ENCODE results near the gene ARSB.

Gene ARSB

GRCh38 chr5:78821536-78822021 lies 163.5 kb downstream of the ARSB start:
- no peak overlapping the region for H2AFZ ChIP-seq (ENCODE audit: low read length)
- H3K9me3 ChIP-seq (ENCODE audit: insufficient read depth, low read depth, low read length): no peaks in the 10 kb centered on the region
- H3K4me3 ChIP-seq (ENCODE audit: low read length, poor library complexity, severe bottlenecking): no peak overlapping the region
- no peaks in the 10 kb centered on the region for H3K4me1 ChIP-seq (ENCODE audit: insufficient read depth, low read length, poor library complexity, severe bottlenecking)
- no peaks in the 10 kb centered on the region for H3K9me2 ChIP-seq (replicated peaks; ENCODE audit: low read depth, low read length)
- H3K36me3 ChIP-seq (ENCODE audit: insufficient read depth, low read length): no peaks in the 10 kb centered on the region
- no peaks in the 10 kb centered on the region for H4K20me1 ChIP-seq (ENCODE audit: insufficient read depth, low read length, poor library complexity, severe bottlenecking)
- no peak for TF ChIP-seq CTCF (conservative IDR thresholded peaks at IDR 0.05; ENCODE audit: low read length)
- no peaks in the 10 kb centered on the region for H3K79me2 ChIP-seq (ENCODE audit: insufficient read depth, low read length)
- no peak overlapping the region for H3K4me2 ChIP-seq (ENCODE audit: low read depth, low read length, poor library complexity, severe bottlenecking)
- no peak overlapping the region for H3K9ac ChIP-seq (ENCODE audit: low read depth, low read length, poor library complexity, severe bottlenecking)
- H3K27me3 ChIP-seq (ENCODE audit: insufficient read depth, low read length, poor library complexity, severe bottlenecking): no peaks in the 10 kb centered on the region
- H3F3A ChIP-seq (ENCODE audit: low read depth): no peaks in the 10 kb centered on the region

- Histone ChIP-seq H3K9me3 (ENCODE audit: insufficient read depth, low read depth, low read length) (no peaks in the 10 kb centered on the region), H2AFZ (ENCODE audit: low read length) (no peak overlapping the region), H3K9me2 (replicated peaks; ENCODE audit: low read depth, low read length) (no peaks in the 10 kb centered on the region), H3K36me3 (ENCODE audit: insufficient read depth, low read length) (no peaks in the 10 kb centered on the region), H3K9ac (ENCODE audit: low read depth, low read length, poor library complexity, severe bottlenecking) (no peak overlapping the region), H4K20me1 (ENCODE audit: insufficient read depth, low read length, poor library complexity, severe bottlenecking) (no peaks in the 10 kb centered on the region), H3K4me3 (ENCODE audit: low read length, poor library complexity, severe bottlenecking) (no peak overlapping the region), H3K4me2 (ENCODE audit: low read depth, low read length, poor library complexity, severe bottlenecking) (no peak overlapping the region), H3K27me3 (ENCODE audit: insufficient read depth, low read length, poor library complexity, severe bottlenecking) (no peaks in the 10 kb centered on the region), H3F3A (ENCODE audit: low read depth) (no peaks in the 10 kb centered on the region), H3K79me2 (ENCODE audit: insufficient read depth, low read length) (no peaks in the 10 kb centered on the region), H3K4me1 (ENCODE audit: insufficient read depth, low read length, poor library complexity, severe bottlenecking) (peaks cover under 1% of the 10 kb centered on the region)
- TF ChIP-seq EZH2phosphoT487 (IDR thresholded peaks at IDR 0.05; ENCODE audit: borderline replicate concordance) (no peak), CTCF (conservative IDR thresholded peaks at IDR 0.05; ENCODE audit: low read length) (no peak)
Measured at GRCh38 chr5:78819707-78820106, 165.4 kb downstream of the ARSB start.

GRCh38 chr5:78819166-78819565 lies 165.9 kb downstream of the ARSB start:
- Histone ChIP-seq H3K79me2 (ENCODE audit: insufficient read depth, low read length) (no peaks in the 10 kb centered on the region), H3K27me3 (ENCODE audit: insufficient read depth, low read length, poor library complexity, severe bottlenecking) (no peaks in the 10 kb centered on the region), H3K4me2 (ENCODE audit: low read depth, low read length, poor library complexity, severe bottlenecking) (no peak overlapping the region), H3K4me1 (ENCODE audit: insufficient read depth, low read length, poor library complexity, severe bottlenecking) (peaks cover 6% of the 10 kb centered on the region), H3K9ac (ENCODE audit: low read depth, low read length, poor library complexity, severe bottlenecking) (no peak overlapping the region), H2AFZ (ENCODE audit: low read length) (no peak overlapping the region), H4K20me1 (ENCODE audit: insufficient read depth, low read length, poor library complexity, severe bottlenecking) (no peaks in the 10 kb centered on the region), H3K9me3 (ENCODE audit: insufficient read depth, low read depth, low read length) (no peaks in the 10 kb centered on the region), H3K4me3 (ENCODE audit: low read length, poor library complexity, severe bottlenecking) (no peak overlapping the region), H3K9me2 (replicated peaks; ENCODE audit: low read depth, low read length) (no peaks in the 10 kb centered on the region), H3F3A (ENCODE audit: low read depth) (no peaks in the 10 kb centered on the region), H3K36me3 (ENCODE audit: insufficient read depth, low read length) (no peaks in the 10 kb centered on the region)
- no peak for TF ChIP-seq EZH2phosphoT487 (IDR thresholded peaks at IDR 0.05; ENCODE audit: borderline replicate concordance)
- no peak for TF ChIP-seq CTCF (conservative IDR thresholded peaks at IDR 0.05; ENCODE audit: low read length)
